HepG2 (cell line): ENCODE results near the gene TM9SF4. TPM values are rescaled to one million over a fixed set of nuclear protein-coding genes. Genes with fewer than 3 reads are reported as not detected.

Experiments used
- ATAC-seq: fragments of 200-7000 bp; cut with Tn5 transposase; 3 replicates; pipeline ENCODE4 v1.9.1; 2020; ENCODE audit warnings: mild to moderate bottlenecking, moderate library complexity
- BruUV-seq: library from RNA; stranded (reverse); fragments of 400-500 nt; replicated peaks from 2 replicates; lab custom pipeline; 2021; lab: Mats Ljungman, UMichigan
- CTCF ChIA-PET: fragments of 300-600 bp; formaldehyde crosslinking; extraction: SDS; loops from one replicate; lab custom pipeline; 2021; ENCODE audit warnings: low total read pairs, inconsistent platforms, low intra/inter-chr PET ratio; lab: Yijun Ruan, JAX
- POLR2A ChIA-PET: fragments of 350-600 bp; sonication (Branson Sonifier 250); formaldehyde crosslinking; loops from one replicate; lab custom pipeline; 2020; ENCODE audit warnings: antibody characterized with exemption, inconsistent platforms; lab: Yijun Ruan, JAX
- DNase-seq: peaks from one replicate; pipeline ENCODE4 v3.0.0-alpha.2; 2015; ENCODE audit warnings: low spot score
- FAIRE-seq: peaks from 3 replicates; lab custom pipeline; 2011; peaks lifted over from hg19 to GRCh38; lab: Jason Lieb, UNC
- H2AFZ ChIP-seq: one replicate; pipeline ENCODE4 v1.6.1; 2011; ENCODE audit warnings: low read length, inconsistent platforms
- H3K27ac ChIP-seq: fragments of 300-600 bp; 3 replicates; pipeline ENCODE4 v1.8.0; 2011; ENCODE audit warnings: mixed run types, mild to moderate bottlenecking, mixed read lengths, low read length, inconsistent platforms; ENCODE audit not compliant: insufficient read depth; ENCODE audit errors: extremely low read length
- H3K27me3 ChIP-seq, 2 experiments: fragments of 200-600 bp in 1 of 2; 2 replicates in 1 of 2; 3 replicates in 1 of 2; pipeline versions ENCODE4 v1.6.0 to v1.8.0; 2011; ENCODE audit warnings: low read length in 2 of 2, mild to moderate bottlenecking in 2 of 2, moderate library complexity in 2 of 2, inconsistent platforms in 1 of 2; ENCODE audit not compliant: insufficient read depth in 2 of 2, control insufficient read depth in 1 of 2
- H3K36me3 ChIP-seq, 2 experiments: fragments of 200-600 bp in 1 of 2; replicated peaks in 1 of 2; 2 replicates in 1 of 2; 3 replicates in 1 of 2; pipeline versions ENCODE4 v1.5.1 to v1.8.0; 2011; ENCODE audit warnings: low read length in 2 of 2, inconsistent platforms in 1 of 2; ENCODE audit not compliant: insufficient read depth in 2 of 2, control insufficient read depth in 1 of 2
- H3K4me1 ChIP-seq: 2 replicates; pipeline ENCODE4 v1.5.1; 2012; ENCODE audit warnings: low read length, inconsistent platforms; ENCODE audit not compliant: insufficient read depth
- H3K4me2 ChIP-seq: 2 replicates; pipeline ENCODE4 v1.6.0; 2011; ENCODE audit warnings: low read depth, low read length, inconsistent platforms
- H3K4me3 ChIP-seq, 3 experiments: fragments of 200-600 bp in 1 of 3; sonication (generic), shearing (Covaris generic) in 1 of 3; replicated peaks in 1 of 3; 2 replicates each; pipeline ENCODE4 v1.5.1; 2011 to 2016; ENCODE audit warnings: low read length in 3 of 3, inconsistent platforms in 2 of 3, low read depth in 2 of 3, mild to moderate bottlenecking in 2 of 3, control low read depth in 1 of 3, mixed read lengths in 1 of 3; ENCODE audit not compliant: insufficient read depth in 1 of 3
- H3K79me2 ChIP-seq: one replicate; pipeline ENCODE4 v1.6.1; 2011; ENCODE audit warnings: low read length, inconsistent platforms; ENCODE audit not compliant: insufficient read depth
- H3K9ac ChIP-seq: 2 replicates; pipeline ENCODE4 v1.6.0; 2011; ENCODE audit warnings: mild to moderate bottlenecking, low read depth, low read length, inconsistent platforms; ENCODE audit not compliant: insufficient read depth
- H3K9me3 ChIP-seq: 2 replicates; pipeline ENCODE4 v1.5.1; 2012; ENCODE audit warnings: mild to moderate bottlenecking, low read length
- H4K20me1 ChIP-seq: 2 replicates; pipeline ENCODE4 v1.6.0; 2011; ENCODE audit warnings: inconsistent platforms, mild to moderate bottlenecking, low read length, moderate library complexity; ENCODE audit not compliant: insufficient read depth
- BATF2 ChIP-seq: sonication (generic); formaldehyde crosslinking; IDR thresholded peaks from 2 replicates; pipeline ENCODE4 v1.8.0; 2022; ENCODE audit warnings: mild to moderate bottlenecking, missing genetic modification reagents, moderate library complexity
- CERS6 ChIP-seq: sonication (generic); formaldehyde crosslinking; IDR thresholded peaks from 2 replicates; pipeline ENCODE4 v1.5.0; 2020; ENCODE audit warnings: missing genetic modification reagents
- GABPA ChIP-seq, 2 experiments: IDR thresholded peaks; 2 replicates each; pipeline ENCODE4 v1.6.1; 2011 to 2016; ENCODE audit warnings: low read depth in 2 of 2, low read length in 1 of 2, missing biosample characterization in 1 of 2, missing genetic modification characterization in 1 of 2
- MTA1 ChIP-seq: sonication (generic); formaldehyde crosslinking; IDR thresholded peaks from 2 replicates; pipeline ENCODE4 v1.4.0; 2020; ENCODE audit warnings: missing genetic modification reagents, mild to moderate bottlenecking, borderline replicate concordance
- MXD3 ChIP-seq: IDR thresholded peaks from 2 replicates; pipeline ENCODE4 v1.6.1; 2016; ENCODE audit warnings: mild to moderate bottlenecking, missing biosample characterization, missing genetic modification reagents
- NFE2L2 ChIP-seq: fragments of 150-350 bp; IDR thresholded peaks from 2 replicates; pipeline ENCODE4 v1.6.1; 2014; ENCODE audit warnings: low read length
- SRSF9 ChIP-seq: fragments of 200-400 bp; formaldehyde crosslinking; IDR thresholded peaks from 2 replicates; pipeline ENCODE4 v1.6.1; 2018; ENCODE audit warnings: borderline replicate concordance, mild to moderate bottlenecking, low read depth, low read length; ENCODE audit not compliant: insufficient read depth, poor library complexity, severe bottlenecking
- THYN1 ChIP-seq: sonication (generic); formaldehyde crosslinking; IDR thresholded peaks from 2 replicates; pipeline ENCODE4 v1.8.1; 2023; ENCODE audit warnings: low read depth, mild to moderate bottlenecking, moderate library complexity, missing genetic modification reagents, borderline replicate concordance
- ZNF326 ChIP-seq: sonication (generic); formaldehyde crosslinking; IDR thresholded peaks from 2 replicates; pipeline ENCODE4 v1.4.0; 2020; ENCODE audit warnings: missing genetic modification reagents, borderline replicate concordance
- ZNF34 ChIP-seq: sonication (generic); formaldehyde crosslinking; IDR thresholded peaks from 2 replicates; pipeline ENCODE4 v1.4.0; 2020; ENCODE audit warnings: mild to moderate bottlenecking, missing genetic modification reagents, borderline replicate concordance
- ZNF441 ChIP-seq: sonication (generic); formaldehyde crosslinking; IDR thresholded peaks from 2 replicates; pipeline ENCODE4 v1.7.0; 2021; ENCODE audit warnings: missing genetic modification reagents, borderline replicate concordance
- WGBS: methylation state at CpG from one replicate; pipeline ENCODE4 v1.1.6; 2017; ENCODE audit warnings: low lambda C conversion rate; 5-methylcytosine and 5-hydroxymethylcytosine counted together
- in situ Hi-C: cut with HindIII; loops from 2 replicates; pipeline ENCODE4 v1.10.0; 2017; ENCODE audit warnings: low pct_unique_long_range_greater_than_20kb; ENCODE audit not compliant: extremely low pct_ligation_motif_present
- intact Hi-C: fragments of 100-400 bp; cut with micrococcal nuclease; formaldehyde crosslinking; loops from one replicate; pipeline ENCODE4 v1.10.0; 2022; ENCODE audit not compliant: unreplicated experiment
- polyA plus RNA-seq, 8 experiments: library from polyadenylated mRNA; depleted of rRNA in 3 of 8; stranded (reverse) in 7 of 8; unstranded in 1 of 8; fragments of >200 nt; fragmentation: Illumina TruSeq in 4 of 8; extraction: Trizol in 4 of 8; gene quantifications; 2 replicates each; pipeline versions ENCODE4 v1.2.1 to v1.2.3, GENCODE V29; 2011 to 2016; ENCODE audit warnings: low read depth in 4 of 8, missing spikeins in 1 of 8, mixed read lengths in 1 of 8; ENCODE audit not compliant: insufficient read depth in 1 of 8
- total RNA-seq, 5 experiments: library from RNA; depleted of rRNA; stranded (reverse); fragments of >200 nt; fragmentation: Illumina TruSeq; extraction: Trizol; gene quantifications; 2 replicates each; pipeline ENCODE4 v1.2.3, GENCODE V29; 2016; ENCODE audit warnings: low read depth in 1 of 5
- TF ChIP-seq, protein P1 (sequence below): sonication (generic); formaldehyde crosslinking; conservative IDR thresholded peaks from 2 replicates; pipeline ENCODE4 v1.8.0; 2022; ENCODE audit warnings: low read depth, missing genetic modification reagents
- TF ChIP-seq, protein P2 (sequence below): sonication (generic); formaldehyde crosslinking; IDR thresholded peaks from 2 replicates; pipeline ENCODE4 v1.8.0; 2022; ENCODE audit warnings: low read depth, missing genetic modification reagents

The TM9SF4 gene
- total and polyA plus RNA-seq, 2 of the 13 experiments (the other 11 are each of a cell fraction or from before 2014, with no cell fraction given) = 53.5 to 171 TPM

DNA sequence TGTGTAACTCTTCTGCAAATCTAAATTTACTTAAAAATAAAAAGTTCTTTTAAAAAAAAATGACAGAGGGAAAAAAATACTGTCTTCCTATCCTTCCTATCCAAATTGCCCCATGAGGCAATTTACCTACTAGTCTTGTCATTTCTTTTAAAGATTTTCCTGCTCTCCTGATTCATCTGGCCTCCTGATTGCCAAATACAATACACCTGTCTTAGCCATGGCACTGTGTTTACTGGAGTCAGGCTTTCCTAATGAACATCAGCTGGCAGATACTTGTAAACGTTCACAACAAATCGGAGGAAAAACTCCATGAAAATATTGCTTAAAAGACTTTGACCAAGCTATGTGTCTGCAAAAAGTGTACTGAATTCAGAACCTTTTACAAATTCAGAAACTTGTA is 21.5 kb downstream of the TM9SF4 start:
- TF ChIP-seq BATF2 (CRISPR knock-in tag) = no peak
- TF ChIP-seq ZNF441 = no peak
- TF ChIP-seq MXD3 (CRISPR knock-in tag) = no peak
- TF ChIP-seq, protein P1, sequence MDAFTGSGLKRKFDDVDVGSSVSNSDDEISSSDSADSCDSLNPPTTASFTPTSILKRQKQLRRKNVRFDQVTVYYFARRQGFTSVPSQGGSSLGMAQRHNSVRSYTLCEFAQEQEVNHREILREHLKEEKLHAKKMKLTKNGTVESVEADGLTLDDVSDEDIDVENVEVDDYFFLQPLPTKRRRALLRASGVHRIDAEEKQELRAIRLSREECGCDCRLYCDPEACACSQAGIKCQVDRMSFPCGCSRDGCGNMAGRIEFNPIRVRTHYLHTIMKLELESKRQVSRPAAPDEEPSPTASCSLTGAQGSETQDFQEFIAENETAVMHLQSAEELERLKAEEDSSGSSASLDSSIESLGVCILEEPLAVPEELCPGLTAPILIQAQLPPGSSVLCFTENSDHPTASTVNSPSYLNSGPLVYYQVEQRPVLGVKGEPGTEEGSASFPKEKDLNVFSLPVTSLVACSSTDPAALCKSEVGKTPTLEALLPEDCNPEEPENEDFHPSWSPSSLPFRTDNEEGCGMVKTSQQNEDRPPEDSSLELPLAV (CRISPR knock-in tag) = no peak
- TF ChIP-seq ZNF326 (CRISPR knock-in tag) = no peak
- no peak for TF ChIP-seq NFE2L2
- no peak for TF ChIP-seq MTA1 (CRISPR knock-in tag)
- no peak for TF ChIP-seq THYN1 (CRISPR knock-in tag)
- TF ChIP-seq CERS6 = no peak
- no peak for TF ChIP-seq SRSF9
- no peak for TF ChIP-seq GABPA (IDR thresholded peaks at IDR 0.05; ENCODE audit: low read depth, low read length)
- no peak for TF ChIP-seq GABPA (CRISPR knock-in tag; IDR thresholded peaks at IDR 0.05; ENCODE audit: low read depth)
- TF ChIP-seq, protein P2, sequence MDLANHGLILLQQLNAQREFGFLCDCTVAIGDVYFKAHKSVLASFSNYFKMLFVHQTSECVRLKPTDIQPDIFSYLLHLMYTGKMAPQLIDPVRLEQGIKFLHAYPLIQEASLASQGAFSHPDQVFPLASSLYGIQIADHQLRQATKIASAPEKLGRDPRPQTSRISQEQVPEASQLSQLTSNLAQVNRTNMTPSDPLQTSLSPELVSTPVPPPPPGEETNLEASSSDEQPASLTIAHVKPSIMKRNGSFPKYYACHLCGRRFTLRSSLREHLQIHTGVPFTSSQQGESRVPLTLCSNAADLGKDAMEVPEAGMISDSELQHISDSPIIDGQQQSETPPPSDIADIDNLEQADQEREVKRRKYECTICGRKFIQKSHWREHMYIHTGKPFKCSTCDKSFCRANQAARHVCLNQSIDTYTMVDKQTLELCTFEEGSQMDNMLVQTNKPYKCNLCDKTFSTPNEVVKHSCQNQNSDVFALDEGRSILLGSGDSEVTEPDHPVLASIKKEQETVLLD = no peak
- TF ChIP-seq ZNF34 = no peak
- TF ChIP-seq, all 625 proteins: peak for 0
- ChIA-PET POLR2A (no interaction called here), CTCF (no interaction called here)
- H3K36me3 ChIP-seq = peaks cover 14 to 34% of the 10 kb centered on the region in 2 experiments
- no peak overlapping the region for H2AFZ ChIP-seq
- no TSS peak for BruUV-seq
- in situ Hi-C loops (no loop called here), intact Hi-C loops (no loop called here)
- 50% methylated on average over 2 of the region's 2 CpGs for WGBS
- H3K9me3 ChIP-seq = no peaks in the 10 kb centered on the region
- no peak overlapping the region for H3K4me2 ChIP-seq
- H3K4me3 ChIP-seq = no peak overlapping the region
- no peaks in the 10 kb centered on the region for H3K27me3 ChIP-seq
- no peak overlapping the region for H3K9ac ChIP-seq
- ATAC-seq (no peak), DNase-seq (no peak), FAIRE-seq (no peak)
- H3K4me1 ChIP-seq = peaks cover 19% of the 10 kb centered on the region
- H4K20me1 ChIP-seq = peaks cover 28% of the 10 kb centered on the region
- no peak overlapping the region for H3K27ac ChIP-seq
- H3K79me2 ChIP-seq = peaks cover 65% of the 10 kb centered on the region
